K562 (cell line): ENCODE results near the gene RRAS. TPM values are rescaled to one million over a fixed set of nuclear protein-coding genes. Genes with fewer than 3 reads are reported as not detected.

Experiments used
- ATAC-seq: fragments of 200-7000 bp; cut with Tn5 transposase; 3 replicates; pipeline ENCODE4 v1.9.1; 2020; ENCODE audit warnings: moderate library complexity
- BruUV-seq: library from RNA; stranded (reverse); fragments of 400-500 nt; replicated peaks from 2 replicates; lab custom pipeline; 2021; lab: Mats Ljungman, UMichigan
- CTCF ChIA-PET: fragments of 300-600 bp; formaldehyde crosslinking; extraction: SDS; loops from one replicate; lab custom pipeline; 2021; ENCODE audit warnings: low intra/inter-chr PET ratio; lab: Yijun Ruan, JAX
- POLR2A ChIA-PET: fragments of 300-600, 350-650 bp; sonication (Branson Sonifier 250); formaldehyde crosslinking; extraction: SDS; loops from one replicate; lab custom pipeline; 2021; ENCODE audit warnings: antibody characterized with exemption, inconsistent platforms; lab: Yijun Ruan, JAX
- DNase-seq, 4 experiments: peaks; one replicate each; pipeline versions ENCODE4 v3.0.0 to v3.0.0-alpha.2; 2011 to 2018; ENCODE audit warnings: low spot score in 3 of 4, mixed read lengths in 3 of 4; ENCODE audit errors: extremely low read depth in 1 of 4
- FAIRE-seq: peaks from 2 replicates; lab custom pipeline; 2011; peaks lifted over from hg19 to GRCh38; lab: Jason Lieb, UNC
- H2AFZ ChIP-seq: 2 replicates; pipeline ENCODE4 v1.6.0; 2011; ENCODE audit warnings: low read depth, low read length, control low read depth, inconsistent platforms
- H3K27ac ChIP-seq: fragments of 200-600 bp; 3 replicates; pipeline ENCODE4 v1.8.0; 2011; ENCODE audit warnings: low read depth, mild to moderate bottlenecking, control low read depth, inconsistent platforms, low read length, moderate library complexity, mixed read lengths; ENCODE audit errors: extremely low read depth
- H3K27me3 ChIP-seq, 2 experiments: fragments of 300-600 bp in 1 of 2; 2 replicates in 1 of 2; 3 replicates in 1 of 2; pipeline versions ENCODE4 v1.6.0 to v1.8.0; 2011; ENCODE audit warnings: inconsistent platforms in 2 of 2, low read length in 2 of 2, mild to moderate bottlenecking in 1 of 2, mixed read lengths in 1 of 2, moderate library complexity in 1 of 2; ENCODE audit not compliant: control insufficient read depth in 2 of 2, insufficient read depth in 2 of 2
- H3K36me3 ChIP-seq: fragments of 300-600 bp; 3 replicates; pipeline ENCODE4 v1.8.0; 2011; ENCODE audit warnings: mild to moderate bottlenecking, low read length, inconsistent platforms; ENCODE audit not compliant: control insufficient read depth, insufficient read depth
- H3K4me1 ChIP-seq, 2 experiments: fragments of 200-600 bp in 1 of 2; replicated peaks in 1 of 2; 2 replicates in 1 of 2; 3 replicates in 1 of 2; pipeline versions ENCODE4 v1.5.1 to v1.8.0; 2011; ENCODE audit warnings: inconsistent platforms in 2 of 2, low read length in 2 of 2, mild to moderate bottlenecking in 1 of 2, mixed read lengths in 1 of 2, moderate library complexity in 1 of 2; ENCODE audit not compliant: control insufficient read depth in 2 of 2, insufficient read depth in 2 of 2
- H3K4me2 ChIP-seq: 2 replicates; pipeline ENCODE4 v1.6.1; 2011; ENCODE audit warnings: low read length, control low read depth, inconsistent platforms, mixed read lengths; ENCODE audit not compliant: insufficient read depth
- H3K4me3 ChIP-seq: fragments of 200-600 bp; sonication (generic), shearing (Covaris generic); 2 replicates; pipeline ENCODE4 v1.5.1; 2016; ENCODE audit warnings: control low read depth, inconsistent platforms
- H3K79me2 ChIP-seq: fragments of 200-600 bp; 3 replicates; pipeline ENCODE4 v1.8.0; 2011; ENCODE audit warnings: low read length, inconsistent platforms; ENCODE audit not compliant: control insufficient read depth, insufficient read depth
- H3K9ac ChIP-seq, 2 experiments: 2 replicates each; pipeline versions ENCODE4 v1.6.0 to v1.6.1; 2011; ENCODE audit warnings: low read depth in 2 of 2, low read length in 2 of 2, control low read depth in 1 of 2, inconsistent platforms in 1 of 2, mild to moderate bottlenecking in 1 of 2, mixed read lengths in 1 of 2; ENCODE audit not compliant: insufficient read depth in 1 of 2
- H3K9me1 ChIP-seq: one replicate; pipeline ENCODE4 v1.6.0; 2011; ENCODE audit warnings: inconsistent platforms, mild to moderate bottlenecking, low read length, moderate library complexity; ENCODE audit not compliant: control insufficient read depth, insufficient read depth
- H3K9me3 ChIP-seq: replicated peaks from 2 replicates; pipeline ENCODE4 v1.5.1; 2011; ENCODE audit warnings: low read depth, low read length, inconsistent platforms; ENCODE audit not compliant: control insufficient read depth, insufficient read depth
- H4K20me1 ChIP-seq: replicated peaks from 2 replicates; pipeline ENCODE4 v1.6.1; 2011; ENCODE audit warnings: low read length, inconsistent platforms, mixed read lengths; ENCODE audit not compliant: control insufficient read depth, insufficient read depth
- LCOR ChIP-seq: sonication (generic); formaldehyde crosslinking; IDR thresholded peaks from 2 replicates; pipeline ENCODE4 v1.8.0; 2022; ENCODE audit warnings: mild to moderate bottlenecking, missing genetic modification reagents
- MAX ChIP-seq: sonication (generic); formaldehyde crosslinking; IDR thresholded peaks from 2 replicates; pipeline ENCODE4 v1.9.0; 2022; ENCODE audit warnings: mild to moderate bottlenecking, missing genetic modification reagents
- ZBTB11 ChIP-seq, 3 experiments: fragments of 200-800 bp in 1 of 3; fragments of 250-450 bp in 1 of 3; fragments of 450-650 bp in 1 of 3; sonication (Bioruptor Pico) in 1 of 3; sonication (Bioruptor generic) in 1 of 3; formaldehyde crosslinking in 1 of 3; IDR thresholded peaks; 2 replicates each; pipeline versions ENCODE4 v1.6.1 to v1.8.0; 2016 to 2022; ENCODE audit warnings: mild to moderate bottlenecking in 2 of 3, missing genetic modification characterization in 2 of 3, missing compliant biosample characterization in 1 of 3, moderate library complexity in 1 of 3
- ZNF277 ChIP-seq: fragments of 250-450 bp; sonication (Bioruptor Pico); IDR thresholded peaks from 2 replicates; pipeline ENCODE4 v1.8.0; 2022; ENCODE audit warnings: inconsistent platforms, mild to moderate bottlenecking, moderate library complexity, borderline replicate concordance
- ZNF41 ChIP-seq: fragments of 250-450 bp; sonication (Bioruptor Pico); conservative IDR thresholded peaks from 2 replicates; pipeline ENCODE4 v1.4.0; 2020; ENCODE audit warnings: mild to moderate bottlenecking
- WGBS: fragments of 100-300 bp; shearing (Covaris generic); methylation state at CpG from one replicate; pipeline ENCODE4 v1.1.6; 2016; ENCODE audit warnings: low coverage, mixed read lengths; ENCODE audit not compliant: insufficient coverage; ENCODE audit errors: missing lambda C conversion rate; 5-methylcytosine and 5-hydroxymethylcytosine counted together
- in situ Hi-C: fragments of 300-500 bp; cut with MboI; formaldehyde crosslinking; loops from 4 replicates; pipeline ENCODE4 v1.15.0; 2018; ENCODE audit warnings: inconsistent platforms, mixed read lengths
- intact Hi-C: fragments of 100-400 bp; cut with micrococcal nuclease; formaldehyde crosslinking; loops from 2 replicates; pipeline ENCODE4 v1.14.2; 2022
- polyA plus RNA-seq, 8 experiments: library from polyadenylated mRNA; depleted of rRNA in 4 of 8; stranded (reverse) in 5 of 8; unstranded in 3 of 8; fragments of >200 nt; fragmentation: Nextera tagmentation in 2 of 8; fragmentation: Illumina TruSeq in 1 of 8; extraction: Ambion mirVana in 2 of 8; extraction: Trizol in 1 of 8; gene quantifications; 2 replicates each; pipeline versions ENCODE4 v1.2.1 to v1.2.3, GENCODE V29; 2011 to 2014; ENCODE audit warnings: inconsistent platforms in 1 of 8, missing spikeins in 1 of 8
- total RNA-seq, 7 experiments: library from RNA; depleted of rRNA in 6 of 7; stranded (reverse); fragments of >200 nt in 6 of 7; fragmentation: Illumina TruSeq in 2 of 7; extraction: Trizol in 2 of 7; gene quantifications; 2 replicates each; pipeline versions ENCODE4 v1.2.1 to v1.2.3, GENCODE V29; 2011 to 2021; ENCODE audit warnings: low replicate concordance in 1 of 7

Gene RRAS
- total and polyA plus RNA-seq, 9 of the 15 experiments (the other 6 are each of a cell fraction or from before 2014, with no cell fraction given): 0.70 to 17.3 (median 8.2) TPM

GRCh38 chr19:49605605-49606004 lies 34.3 kb downstream of the RRAS start (continued):
- TF ChIP-seq MAX (CRISPR knock-in tag): no peak
- TF ChIP-seq LCOR (CRISPR knock-in tag): no peak
- TF ChIP-seq ZBTB11 (CRISPR knock-in tag; IDR thresholded peaks at IDR 0.05): no peak
- TF ChIP-seq ZNF277 (CRISPR knock-in tag): no peak

- POLR2A ChIA-PET: no interaction called here
- no peak for TF ChIP-seq ZNF41 (CRISPR knock-in tag)
Measured at GRCh38 chr19:49602806-49603205, 37.1 kb downstream of the RRAS start.

More at GRCh38 chr19:49602806-49603205, 37.1 kb downstream of the RRAS start:
- no peak overlapping the region for H3K4me3 ChIP-seq
- 0 out of 2 replicates have a peak, but pooled peaks cover 5% of the 10 kb centered on the region for H4K20me1 ChIP-seq
- no peak for ATAC-seq
- intact Hi-C loops (no loop called here), in situ Hi-C loops (no loop called here)
- no peaks in the 10 kb centered on the region for H3K9me1 ChIP-seq
- H3K9ac ChIP-seq: no peak overlapping the region
- no peaks in the 10 kb centered on the region for H3K9me3 ChIP-seq
- no peak overlapping the region for H3K4me2 ChIP-seq
- FAIRE-seq: no peak
- no peak for DNase-seq
- no peaks in the 10 kb centered on the region for H3K27me3 ChIP-seq
- BruUV-seq: no TSS peak
- peaks cover 81% of the 10 kb centered on the region for H3K36me3 ChIP-seq
- WGBS: 89% methylated on average over 2 of the region's 2 CpGs
- CTCF ChIA-PET: no interaction called here
- H3K79me2 ChIP-seq: peaks cover 7% of the 10 kb centered on the region; the same call in 2 of the 3 replicates
- H3K27ac ChIP-seq: no peak overlapping the region
- H3K4me1 ChIP-seq: peaks cover 0 to 8% of the 10 kb centered on the region in 2 experiments; a peak in 2 of 5 replicates
- no peak overlapping the region for H2AFZ ChIP-seq
